CD14-positive monocyte (primary cell): Measurements from ENCODE around the gene CHD6. TPM values are rescaled to one million over a fixed set of nuclear protein-coding genes. Genes with fewer than 3 reads are reported as not detected.

ENCODE experiments used
- DNase-seq, 3 donors: peaks; one replicate each; pipeline ENCODE4 v3.0.0-alpha.2; 2011 to 2022
- H2AFZ ChIP-seq: 2 replicates; pipeline ENCODE4 v1.6.0; 2012; ENCODE audit warnings: mild to moderate bottlenecking, low read depth, low read length, inconsistent platforms; ENCODE audit not compliant: insufficient read depth, poor library complexity, severe bottlenecking
- H3K27ac ChIP-seq, 2 donors: 1 replicate in 1 of 2; 2 replicates in 1 of 2; pipeline ENCODE4 v1.5.1; 2012 to 2013; ENCODE audit warnings: low read length in 2 of 2, control low read depth in 1 of 2, inconsistent platforms in 1 of 2, low read depth in 1 of 2, mild to moderate bottlenecking in 1 of 2
- H3K27me3 ChIP-seq, 2 donors: one replicate each; pipeline versions ENCODE4 v1.6.0 to v1.6.1; 2011 to 2013; ENCODE audit warnings: low read length in 2 of 2; ENCODE audit not compliant: control insufficient read depth in 2 of 2, insufficient read depth in 2 of 2
- H3K36me3 ChIP-seq, 2 donors: replicated peaks in 1 of 2; 1 replicate in 1 of 2; 2 replicates in 1 of 2; pipeline versions ENCODE4 v1.5.1 to v1.6.1; 2012 to 2013; ENCODE audit warnings: low read length in 2 of 2, control low read depth in 1 of 2, inconsistent platforms in 1 of 2, mild to moderate bottlenecking in 1 of 2; ENCODE audit not compliant: insufficient read depth in 2 of 2, control insufficient read depth in 1 of 2
- H3K4me1 ChIP-seq, 2 donors: 1 replicate in 1 of 2; 2 replicates in 1 of 2; pipeline versions ENCODE4 v1.5.1 to v1.6.1; 2012 to 2013; ENCODE audit warnings: low read length in 2 of 2, control low read depth in 1 of 2, inconsistent platforms in 1 of 2, mild to moderate bottlenecking in 1 of 2, moderate library complexity in 1 of 2; ENCODE audit not compliant: insufficient read depth in 2 of 2, control insufficient read depth in 1 of 2
- H3K4me2 ChIP-seq: replicated peaks from 2 replicates; pipeline ENCODE3; 2012; ENCODE audit warnings: low read length, moderate library complexity, mild to moderate bottlenecking; ENCODE audit not compliant: poor library complexity, severe bottlenecking; ENCODE audit errors: extremely low read depth
- H3K4me3 ChIP-seq, 3 experiments: fragments of 200-600 bp in 1 of 3; sonication (generic) in 1 of 3; replicated peaks in 1 of 3; 1 replicate in 2 of 3; 2 replicates in 1 of 3; pipeline ENCODE4 v1.5.1; 2011 to 2013; ENCODE audit warnings: low read length in 3 of 3, mild to moderate bottlenecking in 3 of 3, control low read depth in 2 of 3, low read depth in 2 of 3, inconsistent platforms in 1 of 3, moderate library complexity in 1 of 3
- H3K79me2 ChIP-seq: 2 replicates; pipeline ENCODE4 v1.6.0; 2012; ENCODE audit warnings: mild to moderate bottlenecking, control low read depth, inconsistent platforms, low read length, moderate library complexity; ENCODE audit not compliant: insufficient read depth
- H3K9ac ChIP-seq: 2 replicates; pipeline ENCODE4 v1.6.0; 2017; ENCODE audit warnings: low read length, mild to moderate bottlenecking; ENCODE audit not compliant: insufficient read depth, poor library complexity, severe bottlenecking
- H3K9me3 ChIP-seq, 2 donors: replicated peaks in 1 of 2; 1 replicate in 1 of 2; 2 replicates in 1 of 2; pipeline versions ENCODE4 v1.5.1 to v1.6.1; 2012 to 2013; ENCODE audit warnings: low read length in 2 of 2, control low read depth in 1 of 2; ENCODE audit not compliant: control insufficient read depth in 1 of 2, insufficient read depth in 1 of 2
- H4K20me1 ChIP-seq: 2 replicates; pipeline ENCODE4 v1.6.0; 2012; ENCODE audit warnings: mild to moderate bottlenecking, low read length, control low read depth, moderate library complexity; ENCODE audit not compliant: insufficient read depth
- H3K27ac Mint-ChIP-seq, 7 donors: one replicate each; pipeline ENCODE4 v1.8.0; 2020; ENCODE audit warnings: mild to moderate bottlenecking in 7 of 7, mixed read lengths in 7 of 7, moderate library complexity in 6 of 7, inconsistent platforms in 2 of 7
- H3K27me3 Mint-ChIP-seq, 3 donors: one replicate each; pipeline ENCODE4 v1.8.0; 2021 to 2022; ENCODE audit warnings: low read depth in 3 of 3, mild to moderate bottlenecking in 3 of 3, mixed read lengths in 3 of 3, moderate library complexity in 3 of 3, inconsistent platforms in 1 of 3
- H3K36me3 Mint-ChIP-seq, 2 donors: one replicate each; pipeline ENCODE4 v1.8.0; 2020; ENCODE audit warnings: mixed read lengths in 2 of 2, inconsistent platforms in 1 of 2, mild to moderate bottlenecking in 1 of 2
- H3K4me1 Mint-ChIP-seq: one replicate; pipeline ENCODE4 v1.8.0; 2020; ENCODE audit warnings: mild to moderate bottlenecking, mixed read lengths
- H3K4me3 Mint-ChIP-seq, 2 donors: one replicate each; pipeline ENCODE4 v1.8.0; 2020; ENCODE audit warnings: mild to moderate bottlenecking in 2 of 2, mixed read lengths in 2 of 2, moderate library complexity in 1 of 2
- H3K9me3 Mint-ChIP-seq, 7 donors: one replicate each; pipeline ENCODE4 v1.8.0; 2020 to 2022; ENCODE audit warnings: mixed read lengths in 7 of 7, mild to moderate bottlenecking in 6 of 7, moderate library complexity in 6 of 7, inconsistent platforms in 2 of 7
- CTCF ChIP-seq: fragments of 200-600 bp; IDR thresholded peaks from one replicate; pipeline ENCODE4 v1.8.0; 2022; ENCODE audit warnings: antibody characterized with exemption, mild to moderate bottlenecking
- WGBS: methylation state at CpG from one replicate; pipeline ENCODE4 v1.1.5; 2013; ENCODE audit warnings: missing lambda C conversion rate; ENCODE audit not compliant: insufficient coverage; 5-methylcytosine and 5-hydroxymethylcytosine counted together
- intact Hi-C, 2 donors: fragments of 100-400 bp; cut with micrococcal nuclease; formaldehyde crosslinking; loops; one replicate each; pipeline versions ENCODE4 v1.15.0 to v1.15.1; 2023
- polyA plus RNA-seq, 3 donors: library from polyadenylated mRNA; depleted of rRNA in 1 of 3; unstranded in 2 of 3; stranded (reverse) in 1 of 3; fragments of 300-500 nt in 2 of 3; fragments of >200 nt in 1 of 3; fragmentation: Illumina TruSeq in 2 of 3; gene quantifications; 1 replicate in 2 of 3; 2 replicates in 1 of 3; pipeline ENCODE4 v1.2.3, GENCODE V29; 2012 to 2021

CHD6 gene
- polyA plus RNA-seq, 3 donors: 12.9 to 19.6 (median 13.0) TPM

GRCh38 chr20:41534842-41535241, 83.3 kb downstream of the CHD6 start:
- peaks cover 19 to 64% of the 10 kb centered on the region in 2 donors for H3K36me3 ChIP-seq
- H3K36me3 Mint-ChIP-seq: peaks cover 38 to 44% of the 10 kb centered on the region in 2 donors

GRCh38 chr20:41534170-41534569, 84.0 kb downstream of the CHD6 start:
- no peak overlapping the region for H3K27ac ChIP-seq
- H4K20me1 ChIP-seq: peaks cover 11% of the 10 kb centered on the region
- H3K4me3 Mint-ChIP-seq: no peak overlapping the region
- no peak for TF ChIP-seq CTCF
- H3K27me3 ChIP-seq: no peaks in the 10 kb centered on the region
- H3K36me3 Mint-ChIP-seq: peaks cover 42 to 43% of the 10 kb centered on the region in 2 donors
- intact Hi-C loops: no loop called here
- peaks cover 0 to 11% (median 9%) of the 10 kb centered on the region in 7 donors for H3K9me3 Mint-ChIP-seq
- no peaks in the 10 kb centered on the region for H3K4me1 ChIP-seq
- H3K4me2 ChIP-seq: no peak overlapping the region
- H3K79me2 ChIP-seq: peaks cover 3% of the 10 kb centered on the region
- no peak overlapping the region for H3K9ac ChIP-seq
- H3K4me3 ChIP-seq: no peak overlapping the region
- no peak overlapping the region for H2AFZ ChIP-seq
- no peak for DNase-seq
- peaks cover 3 to 5% of the 10 kb centered on the region in 2 donors for H3K9me3 ChIP-seq
- H3K36me3 ChIP-seq: peaks cover 19 to 59% of the 10 kb centered on the region in 2 donors
- H3K27ac Mint-ChIP-seq: no peak overlapping the region
- H3K27me3 Mint-ChIP-seq: no peaks in the 10 kb centered on the region
- no peaks in the 10 kb centered on the region for H3K4me1 Mint-ChIP-seq

More at GRCh38 chr20:41534842-41535241, 83.3 kb downstream of the CHD6 start:
- no peak overlapping the region for H3K27ac Mint-ChIP-seq
- Histone ChIP-seq H3K27ac (no peak overlapping the region), H3K79me2 (peaks cover 3% of the 10 kb centered on the region), H3K4me1 (no peaks in the 10 kb centered on the region), H3K4me2 (no peak overlapping the region), H3K9me3 (peaks cover 3 to 5% of the 10 kb centered on the region in 2 donors), H3K9ac (no peak overlapping the region), H2AFZ (no peak overlapping the region), H3K4me3 (no peak overlapping the region), H4K20me1 (peaks cover 11% of the 10 kb centered on the region), H3K27me3 (no peaks in the 10 kb centered on the region)
- H3K4me3 Mint-ChIP-seq: no peak overlapping the region
- WGBS: 90% methylated on average over 1 of the region's 2 CpGs
- no peaks in the 10 kb centered on the region for H3K27me3 Mint-ChIP-seq
- TF ChIP-seq CTCF: no peak
- no peaks in the 10 kb centered on the region for H3K4me1 Mint-ChIP-seq
- H3K9me3 Mint-ChIP-seq: peaks cover 0 to 11% (median 9%) of the 10 kb centered on the region in 7 donors
- intact Hi-C loops: no loop called here
- no peak for DNase-seq
